Right forelimb (tissue), 1 donor: ENCODE data around the gene RNH1.

ENCODE experiments used
- DNase-seq: peaks from one replicate; pipeline ENCODE4 v3.0.0-alpha.2; 2018

The RNH1 gene

GRCh38 chr11:454801-455565, 52.1 kb downstream of the RNH1 start:
- DNase-seq: no peak

GRCh38 chr11:454043-454442, 53.0 kb downstream of the RNH1 start:
- no peak for DNase-seq

- DNase-seq: no peak
Measured at GRCh38 chr11:453564-453963, 53.5 kb downstream of the RNH1 start.

- no peak for DNase-seq
Measured at GRCh38 chr11:452916-453527, 54.0 kb downstream of the RNH1 start.

GRCh38 chr11:452203-452744, 54.8 kb downstream of the RNH1 start:
- no peak for DNase-seq

- no peak for DNase-seq
Measured at GRCh38 chr11:451738-452137, 55.3 kb downstream of the RNH1 start.

GRCh38 chr11:450809-451451, 56.1 kb downstream of the RNH1 start:
- peak; percentile 73 for DNase-seq

- peak; percentile 96 for DNase-seq
Measured at GRCh38 chr11:449889-450808, 56.9 kb downstream of the RNH1 start, which contains the start of gene PTDSS2. Gene PTDSS2 (plus strand): TSS chr11:450279. CDS start chr11:450456, 177 bp downstream.

GRCh38 chr11:447923-448731, 58.9 kb downstream of the RNH1 start:
- DNase-seq: peak; percentile 97

- no peak for DNase-seq
Measured at GRCh38 chr11:446891-447290, 60.2 kb downstream of the RNH1 start.

- no peak for DNase-seq
Measured at GRCh38 chr11:445765-446588, 61.1 kb downstream of the RNH1 start.
